ENCODE results near the gene HECTD1.
"Not testable (repeated sequence)": the region's sequence is repeated elsewhere in the genome, so short reads cannot be mapped to it uniquely, and the experiment has no call there.

HECTD1 gene

GRCh38 chr14:31138301-31138700 is 69.3 kb downstream of the HECTD1 start:
- DNase-seq: no peak

DNA sequence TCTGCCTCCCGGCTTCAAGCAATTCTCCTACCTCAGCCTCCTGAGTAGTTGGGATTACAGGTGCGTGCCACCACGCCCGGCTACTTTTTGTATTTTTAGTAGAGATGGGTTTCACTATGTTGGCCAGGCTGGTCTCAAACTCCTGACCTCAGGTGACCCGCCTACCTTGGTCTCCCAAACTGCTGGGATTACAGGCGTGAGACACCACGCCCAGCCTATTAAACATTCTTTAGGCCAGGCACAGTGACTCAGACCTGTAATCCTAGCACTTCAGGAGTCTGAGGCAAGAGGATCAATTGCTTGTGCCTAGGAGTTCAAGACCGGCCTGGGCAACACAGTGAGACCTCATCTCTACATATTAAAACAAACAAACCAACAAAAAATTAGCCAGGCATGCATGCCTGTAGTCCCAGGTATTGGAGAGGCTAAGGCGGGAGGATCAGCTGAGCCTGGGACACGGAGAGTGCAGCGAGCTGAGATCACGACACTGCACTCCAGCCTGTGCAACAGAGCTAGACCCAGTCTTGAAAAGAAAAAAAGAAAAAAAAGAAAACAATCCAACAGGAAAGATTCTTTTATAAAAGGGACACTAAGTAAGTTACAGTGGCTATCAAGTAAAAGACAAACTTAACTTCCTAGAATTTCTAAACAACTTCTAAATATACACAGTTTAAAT is 70.2 kb downstream of the HECTD1 start:
- no peak for DNase-seq

- no peak for DNase-seq
Observed at GRCh38 chr14:31133133-31133532, 74.5 kb downstream of the HECTD1 start.

- no peak for DNase-seq
Observed at GRCh38 chr14:31128601-31129526, 78.7 kb downstream of the HECTD1 start.

DNA sequence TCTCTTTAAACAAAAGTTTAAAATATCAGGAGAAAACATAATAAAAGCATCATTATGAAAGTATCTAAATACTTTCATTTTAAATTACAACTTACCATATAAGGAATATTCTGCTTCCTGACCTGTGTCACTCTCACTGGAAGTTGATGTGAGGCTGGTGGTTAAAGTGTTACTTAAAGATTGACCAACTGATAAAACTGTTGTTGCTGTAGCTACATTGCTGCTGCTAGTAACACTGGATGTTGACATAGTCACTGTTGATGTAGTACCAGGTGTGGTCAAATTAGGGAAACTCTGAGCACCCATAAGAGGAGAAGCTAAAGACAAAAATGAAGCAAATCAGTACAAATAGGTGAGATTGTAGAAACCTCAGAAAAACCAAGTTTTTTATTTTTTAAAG is 79.9 kb downstream of the HECTD1 start:
- DNase-seq: no peak

- no peak for DNase-seq
Observed at GRCh38 chr14:31126680-31127079, 80.9 kb downstream of the HECTD1 start.

GRCh38 chr14:31125231-31125630 is 82.4 kb downstream of the HECTD1 start:
- DNase-seq: no peak

GRCh38 chr14:31124197-31124596 is 83.4 kb downstream of the HECTD1 start:
- DNase-seq: no peak

DNA sequence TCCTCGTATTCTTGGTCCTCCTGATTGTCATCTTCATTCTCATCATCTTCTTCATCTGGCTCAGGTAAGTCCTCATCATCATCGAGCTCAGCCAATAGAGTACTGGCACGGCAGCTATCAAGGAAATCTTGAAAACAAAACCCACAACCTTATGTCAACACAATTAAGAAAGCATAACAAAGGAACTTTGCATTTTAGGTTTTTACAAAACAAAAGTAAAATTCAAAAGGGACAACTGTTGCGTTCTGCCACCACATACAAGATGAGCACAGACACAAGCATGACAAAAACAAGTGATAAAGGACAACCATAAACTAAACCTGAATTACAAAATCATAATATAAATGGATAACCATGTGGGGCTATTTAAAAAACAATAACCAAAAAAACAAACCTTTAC is 84.7 kb downstream of the HECTD1 start:
- no peak for DNase-seq

- DNase-seq: no peak
Observed at GRCh38 chr14:31122098-31122611, 85.4 kb downstream of the HECTD1 start.

DNA sequence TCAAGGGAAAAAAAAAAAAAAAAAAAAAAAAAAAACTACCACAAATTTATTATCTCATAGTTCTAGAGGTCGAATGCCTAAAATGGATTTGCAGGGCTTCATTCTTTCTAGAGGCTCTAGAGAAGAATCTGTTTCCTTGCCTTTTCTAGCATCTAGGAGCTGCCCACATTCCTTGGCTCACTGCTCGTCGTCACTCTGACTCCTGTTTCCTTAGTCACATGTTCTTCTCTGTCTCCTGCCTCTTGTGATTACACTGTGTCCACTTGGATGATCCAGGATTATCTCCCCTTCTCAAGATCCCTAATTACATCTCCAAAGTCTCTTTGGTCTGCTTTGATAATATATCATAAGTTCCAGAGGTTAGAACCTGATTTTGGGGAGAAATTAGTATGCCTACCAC is 88.7 kb downstream of the HECTD1 start:
- no peak for DNase-seq

GRCh38 chr14:31113794-31114193 is 93.8 kb downstream of the HECTD1 start:
- no peak for DNase-seq

- DNase-seq: no peak
Observed at GRCh38 chr14:31110872-31111271, 96.7 kb downstream of the HECTD1 start.

DNA sequence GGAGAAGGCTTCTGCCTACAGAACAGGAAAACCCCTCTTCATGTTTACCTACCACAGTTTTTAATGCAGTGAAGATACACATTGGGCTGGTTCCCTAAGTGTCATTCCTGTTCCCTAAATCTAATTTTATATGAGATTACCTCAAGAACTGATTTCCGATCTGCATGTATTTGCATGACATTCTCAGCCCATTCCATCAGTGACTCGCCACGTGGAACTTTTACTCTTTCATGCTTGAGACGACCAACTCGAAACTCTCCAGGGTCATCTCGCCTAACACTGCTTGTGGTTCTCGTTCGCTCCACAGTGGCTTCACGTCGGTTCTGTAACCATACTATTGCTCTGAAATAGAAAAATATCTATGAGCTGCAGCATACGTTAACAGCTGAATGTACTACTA is 98.3 kb downstream of the HECTD1 start:
- no peak for DNase-seq

- DNase-seq: no peak
Observed at GRCh38 chr14:31106768-31107167, 100.8 kb downstream of the HECTD1 start.

GRCh38 chr14:31097081-31097480 is 110.5 kb downstream of the HECTD1 start:
- DNase-seq: no peak

DNA sequence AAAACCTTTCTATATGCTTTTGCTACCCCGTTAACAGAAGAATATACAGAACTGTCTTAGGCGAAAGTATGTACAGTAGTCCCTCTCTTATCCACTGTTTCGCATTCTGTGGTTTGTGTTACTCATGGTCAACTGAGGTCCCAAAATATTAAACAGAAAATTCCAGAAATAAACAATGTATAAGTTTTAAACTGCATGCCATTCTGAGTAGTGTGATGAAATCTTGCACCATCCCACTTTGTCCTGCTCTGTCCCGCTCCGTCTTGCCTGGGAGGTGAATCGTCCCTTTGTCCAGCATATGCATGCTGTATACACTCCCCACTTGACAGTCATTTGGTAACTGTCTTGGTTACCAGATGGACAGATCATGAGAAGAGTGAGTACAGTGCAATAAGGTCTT is 111.3 kb downstream of the HECTD1 start:
- DNase-seq: no peak

GRCh38 chr14:31095817-31096216 is 111.8 kb downstream of the HECTD1 start:
- DNase-seq: not testable (repeated sequence)

DNA sequence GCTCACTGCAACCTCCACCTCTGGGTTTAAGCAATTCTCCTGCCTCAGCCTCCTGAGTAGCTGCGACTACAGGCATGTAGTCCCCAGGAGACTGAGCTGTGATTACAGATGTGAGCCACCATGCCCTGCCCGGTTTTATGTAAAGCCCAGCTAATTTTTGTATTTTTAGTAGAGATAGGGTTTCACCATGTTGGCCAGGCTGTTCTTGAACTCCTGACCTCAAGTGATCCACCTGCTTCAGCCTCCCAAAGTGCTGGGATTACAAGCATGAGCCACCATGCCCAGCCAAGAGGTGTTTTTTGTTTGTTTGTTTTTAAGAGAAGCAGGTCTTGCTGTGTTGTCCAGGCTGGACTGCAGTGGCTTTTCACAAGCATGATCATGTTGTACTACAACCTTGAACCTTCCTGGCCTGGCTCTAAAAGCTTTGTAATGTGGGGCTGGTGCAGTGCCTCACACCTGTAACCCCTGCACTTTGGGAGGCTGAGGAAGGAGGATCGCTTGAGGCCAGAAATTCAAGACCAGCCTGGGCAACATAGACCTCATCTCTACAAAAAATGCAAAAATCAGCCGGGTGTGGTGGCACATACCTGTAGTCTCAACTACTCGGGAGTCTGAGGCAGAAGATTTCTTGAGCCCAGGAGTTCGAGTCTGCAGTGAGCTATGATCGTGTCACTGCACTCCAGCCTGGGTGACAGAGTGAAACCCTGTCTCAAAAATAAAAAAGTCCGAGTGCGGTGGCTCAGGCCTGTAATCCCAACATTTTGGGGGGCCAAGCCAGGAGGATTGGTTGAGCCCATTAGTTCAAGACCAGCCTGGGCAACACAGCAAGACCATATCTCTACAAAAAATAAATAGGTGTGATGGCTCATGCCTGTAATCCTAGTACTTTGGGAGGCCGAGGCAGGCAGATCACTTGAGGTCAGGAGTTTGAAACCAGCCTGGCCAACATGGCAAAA is 113.4 kb downstream of the HECTD1 start:
- DNase-seq: not testable (repeated sequence)

DNA sequence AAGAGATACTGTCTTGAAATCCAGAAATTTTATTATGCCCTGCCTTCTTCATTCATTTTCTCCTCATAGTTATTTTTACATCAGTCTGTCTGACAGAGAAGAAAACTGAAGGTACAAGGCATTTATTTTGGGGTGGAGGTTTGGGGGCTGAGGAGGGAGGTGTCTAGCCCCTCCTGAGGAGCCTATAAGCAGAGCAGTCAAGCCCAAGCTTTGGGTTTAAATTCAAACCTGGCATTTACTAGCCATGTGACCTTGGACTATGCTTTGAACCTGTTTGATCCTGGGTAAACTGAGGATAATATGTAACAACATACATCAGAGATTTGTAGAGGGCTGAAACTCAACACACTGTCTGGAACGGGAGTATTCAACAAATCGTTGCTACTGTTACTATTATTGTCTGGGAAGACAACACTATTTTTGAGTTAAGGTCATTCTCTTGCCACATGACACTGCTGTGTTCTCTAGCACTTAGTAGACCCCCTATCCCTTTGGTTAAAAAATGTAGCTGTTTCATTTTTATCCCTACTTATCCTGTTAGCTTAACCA is 115.4 kb downstream of the HECTD1 start:
- no peak for DNase-seq

GRCh38 chr14:31090883-31091764 is 116.5 kb downstream of the HECTD1 start:
- no peak for DNase-seq
